Upper lobe of left lung (tissue), 6 donors: Measurements from ENCODE around the gene FBXL22. TPM values are rescaled to one million over a fixed set of nuclear protein-coding genes. Genes with fewer than 3 reads are reported as not detected.

ENCODE experiments used
- ATAC-seq, 2 donors: fragments of 200-7000 bp; cut with Tn5 transposase; one replicate each; pipeline ENCODE4 v1.9.1; 2022; ENCODE audit warnings: mild to moderate bottlenecking in 2 of 2, moderate library complexity in 2 of 2; ENCODE audit not compliant: low FRiP score in 2 of 2
- DNase-seq, 2 donors: peaks; one replicate each; pipeline ENCODE4 v3.0.0-alpha.2; 2019 to 2020
- H3K27ac ChIP-seq, 4 donors: fragments of 200-600 bp; sonication (generic); one replicate each; pipeline ENCODE4 v1.5.1; 2016 to 2019
- H3K27me3 ChIP-seq, 4 donors: fragments of 200-600 bp; sonication (generic); one replicate each; pipeline ENCODE4 v1.5.1; 2017 to 2019
- H3K36me3 ChIP-seq, 4 donors: fragments of 200-600 bp; sonication (generic); one replicate each; pipeline ENCODE4 v1.5.1; 2016 to 2019
- H3K4me1 ChIP-seq, 4 donors: fragments of 200-600 bp; sonication (generic); one replicate each; pipeline ENCODE4 v1.5.1; 2018 to 2019
- H3K4me3 ChIP-seq, 4 donors: fragments of 200-600 bp; sonication (generic); one replicate each; pipeline ENCODE4 v1.5.1; 2017 to 2019; ENCODE audit warnings: mild to moderate bottlenecking in 2 of 4, moderate library complexity in 1 of 4
- H3K9me3 ChIP-seq, 4 donors: fragments of 200-600 bp; sonication (generic); one replicate each; pipeline ENCODE4 v1.5.1; 2018 to 2019
- CTCF ChIP-seq, 6 experiments: fragments of 450-650 bp in 4 of 6; fragments of 200-600 bp in 2 of 6; sonication (generic) in 2 of 6; IDR thresholded peaks; one replicate each; pipeline ENCODE4 v1.5.1; 2016 to 2019; ENCODE audit warnings: antibody characterized with exemption in 6 of 6
- EP300 ChIP-seq, 4 donors: sonication (generic); formaldehyde crosslinking; IDR thresholded peaks; one replicate each; pipeline ENCODE4 v1.5.1; 2017; ENCODE audit warnings: antibody characterized with exemption in 4 of 4, control low read depth in 2 of 4
- POLR2A ChIP-seq, 4 donors: fragments of 450-650 bp; IDR thresholded peaks; one replicate each; pipeline ENCODE4 v1.5.1; 2016 to 2017; ENCODE audit warnings: antibody characterized with exemption in 4 of 4, mild to moderate bottlenecking in 2 of 4
- POLR2AphosphoS5 ChIP-seq, 2 donors: sonication (generic); formaldehyde crosslinking; IDR thresholded peaks; one replicate each; pipeline ENCODE4 v1.5.1; 2017; ENCODE audit warnings: antibody characterized with exemption in 2 of 2
- WGBS, 2 donors: methylation state at CpG; one replicate each; pipeline ENCODE4 v1.1.5; 2017 to 2018; 5-methylcytosine and 5-hydroxymethylcytosine counted together
- total RNA-seq, 6 donors: library from RNA; depleted of rRNA in 4 of 6; stranded (reverse); fragments of >200 nt in 4 of 6; gene quantifications; one replicate each; pipeline versions ENCODE4 v1.1.0 to v1.2.1, GENCODE V29; 2016 to 2021
- donor health status: DM: no; HTN: no; CAD: no; lungs with moderate emphysema.
- donor health status: DM: no; HTN: yes; CAD: no; lungs with severe emphysema.

Gene FBXL22
- total RNA-seq, 6 donors from 2014 or later = 1.1 to 2.0 (median 1.8) TPM; not detected in 2

GRCh38 chr15:63595688-63596087 is 1.5 kb upstream of the FBXL22 start:
- no peak overlapping the region for H3K4me3 ChIP-seq
- peaks cover 19 to 35% (median 27%) of the 10 kb centered on the region in 4 donors for H3K4me1 ChIP-seq
- no peak for DNase-seq
- 62% methylated on average over 1 of the region's 1 CpG; no CpG with 5 or more reads in 1 of the 2 donors for WGBS, 2 donors
- H3K27me3 ChIP-seq = no peaks in the 10 kb centered on the region
- H3K27ac ChIP-seq = no peak overlapping the region
- no peak for TF ChIP-seq POLR2A (IDR thresholded peaks at IDR 0.05)
- no peak for TF ChIP-seq CTCF (IDR thresholded peaks at IDR 0.05)
- TF ChIP-seq EP300 (IDR thresholded peaks at IDR 0.05) = no peak
- no peak for TF ChIP-seq POLR2AphosphoS5 (IDR thresholded peaks at IDR 0.05)
- no peak for ATAC-seq
- H3K9me3 ChIP-seq = no peaks in the 10 kb centered on the region
- peaks cover 4 to 39% (median 16%) of the 10 kb centered on the region in 4 donors for H3K36me3 ChIP-seq

GRCh38 chr15:63596676-63597037 is 530 bp upstream of the FBXL22 start:
- no peak for ATAC-seq
- Histone ChIP-seq H3K27me3 (no peaks in the 10 kb centered on the region), H3K9me3 (no peaks in the 10 kb centered on the region), H3K36me3 (peaks cover 1 to 29% (median 6%) of the 10 kb centered on the region in 4 donors), H3K4me1 (peaks cover 20 to 41% (median 28%) of the 10 kb centered on the region in 4 donors), H3K27ac (peak overlapping the region; percentile 25 to 33 (median 29)), H3K4me3 (no peak overlapping the region)
- no peak for TF ChIP-seq CTCF (IDR thresholded peaks at IDR 0.05)
- no peak for TF ChIP-seq POLR2A (IDR thresholded peaks at IDR 0.05)
- TF ChIP-seq POLR2AphosphoS5 (IDR thresholded peaks at IDR 0.05) = no peak
- TF ChIP-seq EP300 (IDR thresholded peaks at IDR 0.05) = no peak
- no peak for DNase-seq
- 89% methylated on average over 2 of the region's 2 CpGs for WGBS, 2 donors

GRCh38 chr15:63597821-63598220 is 634 bp downstream of the FBXL22 start:
- H3K4me1 ChIP-seq = peaks cover 24 to 47% (median 30%) of the 10 kb centered on the region in 4 donors
- WGBS, 2 donors = 78 to 95% methylated on average over 1 to 6 of the region's 6 CpGs
- H3K27ac ChIP-seq = peak overlapping the region; percentile 19 to 33 (median 29)
- peak overlapping the region in 1 of 4 donors; percentile 16 for H3K4me3 ChIP-seq
- H3K27me3 ChIP-seq = no peaks in the 10 kb centered on the region
- no peak for DNase-seq
- no peak for ATAC-seq
- H3K36me3 ChIP-seq = peaks cover 0 to 18% (median 3%) of the 10 kb centered on the region in 4 donors
- TF ChIP-seq POLR2A (IDR thresholded peaks at IDR 0.05) (no peak), CTCF (IDR thresholded peaks at IDR 0.05) (no peak), EP300 (IDR thresholded peaks at IDR 0.05) (no peak), POLR2AphosphoS5 (IDR thresholded peaks at IDR 0.05) (no peak)
- H3K9me3 ChIP-seq = no peaks in the 10 kb centered on the region

GRCh38 chr15:63598473-63599400 is 1.6 kb downstream of the FBXL22 start:
- peak overlapping the region; percentile 19 to 82 (median 54) for H3K27ac ChIP-seq
- peaks cover 24 to 47% (median 30%) of the 10 kb centered on the region in 4 donors for H3K4me1 ChIP-seq
- H3K9me3 ChIP-seq = no peaks in the 10 kb centered on the region
- no peaks in the 10 kb centered on the region for H3K27me3 ChIP-seq
- TF ChIP-seq POLR2AphosphoS5 (IDR thresholded peaks at IDR 0.05) = no peak
- no peak for TF ChIP-seq EP300 (IDR thresholded peaks at IDR 0.05)
- TF ChIP-seq POLR2A (IDR thresholded peaks at IDR 0.05) = no peak
- no peak for TF ChIP-seq CTCF (IDR thresholded peaks at IDR 0.05)
- peaks cover 0 to 9% (median 3%) of the 10 kb centered on the region in 4 donors for H3K36me3 ChIP-seq
- 72 to 79% methylated on average over 12 of the region's 12 CpGs for WGBS, 2 donors
- ATAC-seq (no peak), DNase-seq (no peak)
- no peak overlapping the region for H3K4me3 ChIP-seq
